GM12865 (cell line): ENCODE measurements around the gene SELENOM.

Experiments used
- DNase-seq: peaks from one replicate; pipeline ENCODE4 v3.0.0; 2010; ENCODE audit warnings: low read depth
- H3K4me3 ChIP-seq: 2 replicates; pipeline ENCODE4 v1.5.1; 2011; ENCODE audit warnings: mild to moderate bottlenecking, low read depth, low read length, control low read depth
- TF ChIP-seq, protein P1 (sequence below): IDR thresholded peaks from 2 replicates; pipeline ENCODE4 v1.5.1; 2011; ENCODE audit warnings: low read length, control low read depth, low read depth, inconsistent platforms; ENCODE audit not compliant: insufficient read depth; ENCODE audit errors: missing control alignments

SELENOM gene

DNA sequence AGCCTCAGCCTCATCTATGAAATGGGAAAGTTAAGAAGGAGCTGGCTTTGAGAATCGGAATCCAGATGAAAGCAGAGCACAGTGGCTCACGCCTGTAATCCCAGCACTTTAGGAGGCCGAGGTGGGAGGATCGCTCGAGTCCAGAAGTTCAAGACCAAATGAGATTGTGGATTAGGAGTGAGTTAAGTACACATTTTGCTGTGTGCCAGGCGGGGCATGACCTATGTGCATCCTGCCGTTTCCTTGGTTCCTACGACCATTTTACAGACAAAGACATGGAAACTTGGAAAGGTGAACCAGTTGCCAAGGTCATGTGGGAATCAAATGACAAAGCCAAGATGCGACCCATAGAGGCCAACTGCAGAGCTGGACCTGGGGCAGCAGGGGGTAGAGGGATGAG, 28.8 kb upstream of the SELENOM start:
- TF ChIP-seq, protein P1, sequence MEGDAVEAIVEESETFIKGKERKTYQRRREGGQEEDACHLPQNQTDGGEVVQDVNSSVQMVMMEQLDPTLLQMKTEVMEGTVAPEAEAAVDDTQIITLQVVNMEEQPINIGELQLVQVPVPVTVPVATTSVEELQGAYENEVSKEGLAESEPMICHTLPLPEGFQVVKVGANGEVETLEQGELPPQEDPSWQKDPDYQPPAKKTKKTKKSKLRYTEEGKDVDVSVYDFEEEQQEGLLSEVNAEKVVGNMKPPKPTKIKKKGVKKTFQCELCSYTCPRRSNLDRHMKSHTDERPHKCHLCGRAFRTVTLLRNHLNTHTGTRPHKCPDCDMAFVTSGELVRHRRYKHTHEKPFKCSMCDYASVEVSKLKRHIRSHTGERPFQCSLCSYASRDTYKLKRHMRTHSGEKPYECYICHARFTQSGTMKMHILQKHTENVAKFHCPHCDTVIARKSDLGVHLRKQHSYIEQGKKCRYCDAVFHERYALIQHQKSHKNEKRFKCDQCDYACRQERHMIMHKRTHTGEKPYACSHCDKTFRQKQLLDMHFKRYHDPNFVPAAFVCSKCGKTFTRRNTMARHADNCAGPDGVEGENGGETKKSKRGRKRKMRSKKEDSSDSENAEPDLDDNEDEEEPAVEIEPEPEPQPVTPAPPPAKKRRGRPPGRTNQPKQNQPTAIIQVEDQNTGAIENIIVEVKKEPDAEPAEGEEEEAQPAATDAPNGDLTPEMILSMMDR, result no peak
- no peak for DNase-seq

GRCh38 chr22:31135706-31136105, 28.3 kb upstream of the SELENOM start:
- TF ChIP-seq, protein P1, result no peak
- H3K4me3 ChIP-seq, result no peak overlapping the region
- DNase-seq, result no peak

More for the DNA sequence above, 28.8 kb upstream of the SELENOM start:
- H3K4me3 ChIP-seq, result no peak overlapping the region

DNA sequence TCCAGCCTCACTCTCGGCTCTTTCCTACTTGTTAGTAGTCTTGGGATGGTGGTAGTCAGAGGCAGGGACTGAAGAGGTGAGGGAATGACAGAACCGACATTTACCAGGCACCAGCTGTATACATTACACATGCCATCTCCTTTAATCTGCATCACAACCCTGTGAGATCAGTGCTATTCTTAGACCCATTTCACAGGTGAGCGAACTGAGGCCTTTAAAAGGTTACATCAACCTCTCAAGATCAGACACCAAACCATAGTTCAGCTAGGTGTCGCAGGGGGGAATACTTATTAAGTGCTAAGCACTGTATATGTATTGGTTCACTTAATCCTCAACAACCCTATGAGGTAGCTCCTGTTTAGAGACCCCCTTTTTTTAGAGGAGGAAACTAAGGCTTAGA, 27.3 kb upstream of the SELENOM start:
- DNase-seq, result no peak
- TF ChIP-seq, protein P1, result no peak

GRCh38 chr22:31133911-31134310, 26.5 kb upstream of the SELENOM start:
- no peak for DNase-seq
- H3K4me3 ChIP-seq, result no peak overlapping the region
- TF ChIP-seq, protein P1, result no peak

More for the DNA sequence above, 27.3 kb upstream of the SELENOM start:
- no peak overlapping the region for H3K4me3 ChIP-seq

DNA sequence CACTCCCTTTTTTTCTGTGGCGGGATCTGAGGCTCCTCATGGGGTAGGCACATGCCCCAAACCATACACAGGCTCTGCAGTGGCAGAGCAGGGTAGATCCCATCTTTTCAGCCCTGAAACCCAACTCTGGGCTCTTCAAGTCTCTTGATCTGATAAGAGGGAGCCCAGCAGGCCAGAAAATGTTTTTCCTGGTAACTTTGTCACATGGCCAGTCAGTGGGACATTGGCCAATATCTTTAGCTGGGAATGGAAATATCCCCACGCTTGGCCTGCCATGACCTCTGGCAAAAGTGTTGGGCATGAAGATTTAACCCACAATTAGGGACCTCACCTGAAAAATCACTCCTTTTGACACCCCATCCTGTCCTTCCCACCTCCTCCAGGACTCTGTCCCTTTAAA, 23.5 kb upstream of the SELENOM start:
- TF ChIP-seq, protein P1, result no peak
- no peak overlapping the region for H3K4me3 ChIP-seq
- DNase-seq, result no peak

GRCh38 chr22:31128156-31128555, 20.8 kb upstream of the SELENOM start:
- no peak for DNase-seq
- TF ChIP-seq, protein P1, result no peak
- no peak overlapping the region for H3K4me3 ChIP-seq

GRCh38 chr22:31127181-31127772, 19.9 kb upstream of the SELENOM start:
- H3K4me3 ChIP-seq, result no peak overlapping the region

More at GRCh38 chr22:31127181-31127772, 19.9 kb upstream of the SELENOM start:
- no peak for DNase-seq
- TF ChIP-seq, protein P1, result no peak
